ENCODE results near the gene FAM53B.

DNA sequence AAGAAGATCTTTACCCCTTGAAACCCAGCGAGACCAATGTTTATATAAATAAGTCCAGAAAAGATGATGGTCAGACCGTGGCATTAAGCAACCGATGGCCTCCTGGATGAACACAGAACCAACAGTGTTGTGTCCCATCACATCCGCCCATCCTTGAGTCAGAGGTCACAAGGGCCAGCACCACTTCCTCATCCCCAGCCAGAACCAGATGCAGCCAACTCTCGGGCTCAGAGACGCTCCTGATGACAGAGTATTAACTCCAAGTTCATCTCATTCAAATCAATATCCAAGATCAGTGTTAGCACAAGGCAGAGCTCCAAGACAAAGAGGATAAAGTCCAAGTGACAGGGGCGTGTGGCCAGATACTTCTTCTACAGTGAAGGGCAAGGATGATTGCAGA is 63.5 kb downstream of the FAM53B start:
- TF ChIP-seq CTCF (IDR thresholded peaks at IDR 0.05) (no peak), EP300 (IDR thresholded peaks at IDR 0.05) (no peak), POLR2A (IDR thresholded peaks at IDR 0.05) (no peak)
